HG03159 (cell line): ENCODE measurements around the gene TTC12.

Experiments used
- ATAC-seq: cut with Tn5 transposase; IDR thresholded peaks from one replicate; pipeline ENCODE4 v1.9.1; 2021; ENCODE audit warnings: mild to moderate bottlenecking, moderate library complexity; ENCODE audit not compliant: unreplicated experiment

TTC12 gene

DNA sequence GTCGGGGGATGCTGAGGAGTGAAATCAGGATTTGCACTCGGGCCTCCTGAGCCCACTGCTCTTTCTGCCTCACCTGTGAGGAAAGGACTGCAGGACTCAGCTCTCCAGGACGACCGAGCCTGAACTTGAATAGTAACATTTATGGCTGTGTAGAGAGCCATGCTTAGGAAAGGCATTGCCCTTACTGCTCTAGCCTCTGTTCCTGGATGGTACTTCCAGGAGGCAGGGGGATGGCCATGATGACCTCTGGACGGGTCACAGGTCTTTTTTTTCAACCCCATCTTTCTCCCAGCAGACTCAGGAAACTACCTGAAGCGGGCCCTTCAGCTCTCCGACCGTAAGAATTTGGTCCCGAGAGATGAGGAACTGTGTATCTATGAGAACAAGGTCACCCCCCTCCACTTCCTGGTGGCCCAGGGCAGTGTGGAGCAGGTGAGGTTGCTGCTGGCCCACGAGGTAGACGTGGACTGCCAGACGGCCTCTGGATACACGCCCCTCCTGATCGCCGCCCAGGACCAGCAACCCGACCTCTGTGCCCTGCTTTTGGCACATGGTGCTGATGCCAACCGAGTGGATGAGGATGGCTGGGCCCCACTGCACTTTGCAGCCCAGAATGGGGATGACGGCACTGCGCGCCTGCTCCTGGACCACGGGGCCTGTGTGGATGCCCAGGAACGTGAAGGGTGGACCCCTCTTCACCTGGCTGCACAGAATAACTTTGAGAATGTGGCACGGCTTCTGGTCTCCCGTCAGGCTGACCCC is 84.5 kb downstream of the TTC12 start:
- no peak for ATAC-seq

- no peak for ATAC-seq
These were observed 86.3 kb downstream of the TTC12 start for GRCh38 chr11:113400631-113401230.

- ATAC-seq: no peak
These were observed 87.3 kb downstream of the TTC12 start for GRCh38 chr11:113401718-113402117.

- no peak for ATAC-seq
These were observed 90.6 kb downstream of the TTC12 start for GRCh38 chr11:113404859-113405430.

GRCh38 chr11:113405724-113406478 is 91.5 kb downstream of the TTC12 start:
- no peak for ATAC-seq

DNA sequence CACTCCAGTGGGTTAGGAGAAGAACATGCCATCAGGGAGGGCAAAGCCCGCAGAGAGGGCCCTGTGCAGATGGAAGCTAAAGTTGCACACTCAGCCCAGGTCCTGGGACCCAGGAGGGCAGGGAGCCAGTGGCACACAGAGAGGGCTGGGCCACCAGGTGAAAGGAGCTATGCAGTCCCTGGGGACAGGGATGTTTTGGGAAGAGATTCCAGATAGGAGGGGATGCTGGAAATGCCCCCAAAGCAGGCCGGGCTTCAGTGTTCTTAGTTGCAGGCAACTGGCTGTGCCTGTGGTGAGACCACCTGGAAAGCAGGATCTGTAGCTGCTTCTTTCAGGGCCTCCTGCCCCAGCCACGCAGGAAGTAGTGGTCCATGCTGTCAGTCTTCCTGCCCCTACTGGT is 92.8 kb downstream of the TTC12 start:
- ATAC-seq: no peak

- no peak for ATAC-seq
These were observed 93.8 kb downstream of the TTC12 start for GRCh38 chr11:113408206-113408605.

DNA sequence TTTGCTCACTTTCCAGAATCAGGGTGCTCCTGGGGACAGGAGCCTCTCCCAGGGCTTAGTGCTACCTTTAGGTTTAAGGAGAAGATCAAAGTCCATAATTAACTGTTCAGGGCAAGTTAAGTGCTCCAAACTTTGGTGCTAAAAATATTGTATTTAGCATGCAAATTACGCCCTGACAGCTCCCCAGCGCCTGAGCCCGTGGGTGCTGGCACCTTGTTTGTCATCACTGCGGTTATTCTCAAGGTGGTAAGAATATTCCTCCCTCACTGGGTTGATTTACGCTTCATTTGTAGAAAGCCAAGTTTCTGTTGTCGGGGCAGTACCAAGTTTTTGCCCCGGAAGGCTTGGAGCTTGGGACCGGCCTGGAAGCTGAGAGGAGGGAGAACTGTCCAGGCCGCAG is 94.5 kb downstream of the TTC12 start:
- ATAC-seq: no peak

- ATAC-seq: no peak
These were observed 95.1 kb downstream of the TTC12 start for GRCh38 chr11:113409526-113409925.

DNA sequence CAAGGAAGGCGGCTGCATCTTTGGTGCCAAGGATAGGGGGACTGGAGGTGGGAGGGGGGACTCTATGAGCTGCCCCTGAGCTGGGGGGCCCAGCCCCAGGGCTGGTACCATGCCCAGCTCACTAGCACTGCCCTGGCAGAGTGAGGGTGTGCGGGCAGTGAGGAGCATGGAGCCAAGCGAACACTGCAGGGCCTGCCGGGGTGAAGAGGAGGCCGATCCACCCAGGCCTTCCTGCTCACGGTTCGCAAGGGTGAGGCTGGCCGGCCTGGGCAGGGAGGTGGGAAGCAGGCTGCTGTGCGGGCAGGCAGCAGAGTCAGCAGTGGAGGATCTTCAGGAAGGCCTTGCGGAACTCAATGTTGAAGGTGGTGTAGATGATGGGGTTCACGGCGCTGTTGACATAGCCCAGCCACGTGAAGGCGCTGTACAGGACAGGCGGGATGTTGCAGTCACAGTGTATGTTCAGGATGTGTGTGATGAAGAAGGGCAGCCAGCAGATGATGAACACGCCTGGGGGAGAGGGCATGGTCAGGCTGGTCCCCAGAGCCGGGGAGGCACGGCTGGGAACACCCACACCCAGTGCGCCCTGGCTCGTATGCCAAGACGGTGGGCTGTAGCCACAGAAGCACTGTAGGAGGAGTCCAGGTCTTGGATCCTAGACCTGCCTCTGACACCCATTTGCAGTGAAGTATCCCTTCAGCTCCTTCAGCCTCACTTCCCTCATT is 96.2 kb downstream of the TTC12 start:
- no peak for ATAC-seq

GRCh38 chr11:113411536-113411935 is 97.2 kb downstream of the TTC12 start:
- ATAC-seq: no peak

- no peak for ATAC-seq
These were observed 98.3 kb downstream of the TTC12 start for GRCh38 chr11:113412675-113413074.

DNA sequence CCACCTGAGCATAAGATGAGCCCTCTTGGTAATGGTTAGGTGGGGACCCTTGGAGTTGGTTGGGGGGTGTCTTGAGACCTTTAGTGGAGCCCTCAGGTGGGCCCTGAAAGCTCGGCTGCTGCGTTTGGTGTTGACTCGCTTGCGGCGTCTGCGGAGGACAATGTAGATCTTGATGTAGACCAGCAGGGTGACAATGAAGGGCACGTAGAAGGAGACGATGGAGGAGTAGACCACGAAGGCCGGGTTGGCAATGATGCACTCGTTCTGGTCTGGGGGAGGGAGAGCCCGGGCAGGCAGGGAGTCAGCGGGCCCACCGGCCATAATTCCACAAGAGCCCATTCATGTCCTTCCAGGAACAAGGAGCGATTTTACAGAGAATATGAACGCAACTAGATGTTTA is 101.0 kb downstream of the TTC12 start:
- ATAC-seq: no peak
